HepG2 (cell line): Measurements from ENCODE around the gene MBD2. TPM values are rescaled to one million over a fixed set of nuclear protein-coding genes. Genes with fewer than 3 reads are reported as not detected.

Experiments used
- ATAC-seq: fragments of 200-7000 bp; cut with Tn5 transposase; 3 replicates; pipeline ENCODE4 v1.9.1; 2020; ENCODE audit warnings: mild to moderate bottlenecking, moderate library complexity
- BruUV-seq: library from RNA; stranded (reverse); fragments of 400-500 nt; replicated peaks from 2 replicates; lab custom pipeline; 2021; lab: Mats Ljungman, UMichigan
- CTCF ChIA-PET: fragments of 300-600 bp; formaldehyde crosslinking; extraction: SDS; loops from one replicate; lab custom pipeline; 2021; ENCODE audit warnings: low total read pairs, inconsistent platforms, low intra/inter-chr PET ratio; lab: Yijun Ruan, JAX
- POLR2A ChIA-PET: fragments of 350-600 bp; sonication (Branson Sonifier 250); formaldehyde crosslinking; loops from one replicate; lab custom pipeline; 2020; ENCODE audit warnings: antibody characterized with exemption, inconsistent platforms; lab: Yijun Ruan, JAX
- DNase-seq: peaks from one replicate; pipeline ENCODE4 v3.0.0-alpha.2; 2015; ENCODE audit warnings: low spot score
- FAIRE-seq: peaks from 3 replicates; lab custom pipeline; 2011; peaks lifted over from hg19 to GRCh38; lab: Jason Lieb, UNC
- H2AFZ ChIP-seq: one replicate; pipeline ENCODE4 v1.6.1; 2011; ENCODE audit warnings: low read length, inconsistent platforms
- H3K27ac ChIP-seq: fragments of 300-600 bp; 3 replicates; pipeline ENCODE4 v1.8.0; 2011; ENCODE audit warnings: mixed run types, mild to moderate bottlenecking, mixed read lengths, low read length, inconsistent platforms; ENCODE audit not compliant: insufficient read depth; ENCODE audit errors: extremely low read length
- H3K27me3 ChIP-seq, 2 experiments: fragments of 200-600 bp in 1 of 2; 2 replicates in 1 of 2; 3 replicates in 1 of 2; pipeline versions ENCODE4 v1.6.0 to v1.8.0; 2011; ENCODE audit warnings: low read length in 2 of 2, mild to moderate bottlenecking in 2 of 2, moderate library complexity in 2 of 2, inconsistent platforms in 1 of 2; ENCODE audit not compliant: insufficient read depth in 2 of 2, control insufficient read depth in 1 of 2
- H3K36me3 ChIP-seq, 2 experiments: fragments of 200-600 bp in 1 of 2; replicated peaks in 1 of 2; 2 replicates in 1 of 2; 3 replicates in 1 of 2; pipeline versions ENCODE4 v1.5.1 to v1.8.0; 2011; ENCODE audit warnings: low read length in 2 of 2, inconsistent platforms in 1 of 2; ENCODE audit not compliant: insufficient read depth in 2 of 2, control insufficient read depth in 1 of 2
- H3K4me1 ChIP-seq: 2 replicates; pipeline ENCODE4 v1.5.1; 2012; ENCODE audit warnings: low read length, inconsistent platforms; ENCODE audit not compliant: insufficient read depth
- H3K4me2 ChIP-seq: 2 replicates; pipeline ENCODE4 v1.6.0; 2011; ENCODE audit warnings: low read depth, low read length, inconsistent platforms
- H3K4me3 ChIP-seq, 3 experiments: fragments of 200-600 bp in 1 of 3; sonication (generic), shearing (Covaris generic) in 1 of 3; replicated peaks in 1 of 3; 2 replicates each; pipeline ENCODE4 v1.5.1; 2011 to 2016; ENCODE audit warnings: low read length in 3 of 3, inconsistent platforms in 2 of 3, low read depth in 2 of 3, mild to moderate bottlenecking in 2 of 3, control low read depth in 1 of 3, mixed read lengths in 1 of 3; ENCODE audit not compliant: insufficient read depth in 1 of 3
- H3K79me2 ChIP-seq: one replicate; pipeline ENCODE4 v1.6.1; 2011; ENCODE audit warnings: low read length, inconsistent platforms; ENCODE audit not compliant: insufficient read depth
- H3K9ac ChIP-seq: 2 replicates; pipeline ENCODE4 v1.6.0; 2011; ENCODE audit warnings: mild to moderate bottlenecking, low read depth, low read length, inconsistent platforms; ENCODE audit not compliant: insufficient read depth
- H3K9me3 ChIP-seq: 2 replicates; pipeline ENCODE4 v1.5.1; 2012; ENCODE audit warnings: mild to moderate bottlenecking, low read length
- H4K20me1 ChIP-seq: 2 replicates; pipeline ENCODE4 v1.6.0; 2011; ENCODE audit warnings: inconsistent platforms, mild to moderate bottlenecking, low read length, moderate library complexity; ENCODE audit not compliant: insufficient read depth
- BORCS8-MEF2B ChIP-seq: sonication (generic); formaldehyde crosslinking; IDR thresholded peaks from 2 replicates; pipeline ENCODE4 v1.8.0; 2022; ENCODE audit warnings: mild to moderate bottlenecking, missing genetic modification reagents
- POLR2A ChIP-seq, 2 experiments: IDR thresholded peaks; 2 replicates each; pipeline ENCODE4 v1.6.1; 2011; ENCODE audit warnings: low read depth in 2 of 2, low read length in 2 of 2, mild to moderate bottlenecking in 1 of 2, moderate library complexity in 1 of 2; ENCODE audit not compliant: insufficient read depth in 1 of 2
- ZFAT ChIP-seq: sonication (generic); formaldehyde crosslinking; conservative IDR thresholded peaks from 2 replicates; pipeline ENCODE4 v1.8.1; 2023; ENCODE audit warnings: missing genetic modification reagents, inconsistent platforms
- ZNF282 ChIP-seq: fragments of 450-650 bp; IDR thresholded peaks from 2 replicates; pipeline ENCODE4 v1.6.1; 2018; ENCODE audit not compliant: partially characterized antibody
- ZNF431 ChIP-seq: sonication (generic); formaldehyde crosslinking; IDR thresholded peaks from 2 replicates; pipeline ENCODE4 v1.9.0; 2022; ENCODE audit warnings: missing genetic modification reagents, low read depth, mild to moderate bottlenecking, borderline replicate concordance
- ZNF543 ChIP-seq: sonication (generic); formaldehyde crosslinking; IDR thresholded peaks from 2 replicates; pipeline ENCODE4 v1.4.0; 2020; ENCODE audit warnings: mild to moderate bottlenecking, missing genetic modification reagents
- ZNF678 ChIP-seq: sonication (generic); formaldehyde crosslinking; IDR thresholded peaks from 2 replicates; pipeline ENCODE4 v1.4.0; 2020; ENCODE audit warnings: mild to moderate bottlenecking, missing genetic modification reagents
- ZNF772 ChIP-seq: sonication (generic); formaldehyde crosslinking; IDR thresholded peaks from 2 replicates; pipeline ENCODE4 v1.5.0; 2020; ENCODE audit warnings: mild to moderate bottlenecking, missing genetic modification reagents
- WGBS: methylation state at CpG from one replicate; pipeline ENCODE4 v1.1.6; 2017; ENCODE audit warnings: low lambda C conversion rate; 5-methylcytosine and 5-hydroxymethylcytosine counted together
- in situ Hi-C: cut with HindIII; loops from 2 replicates; pipeline ENCODE4 v1.10.0; 2017; ENCODE audit warnings: low pct_unique_long_range_greater_than_20kb; ENCODE audit not compliant: extremely low pct_ligation_motif_present
- intact Hi-C: fragments of 100-400 bp; cut with micrococcal nuclease; formaldehyde crosslinking; loops from one replicate; pipeline ENCODE4 v1.10.0; 2022; ENCODE audit not compliant: unreplicated experiment
- polyA plus RNA-seq, 8 experiments: library from polyadenylated mRNA; depleted of rRNA in 3 of 8; stranded (reverse) in 7 of 8; unstranded in 1 of 8; fragments of >200 nt; fragmentation: Illumina TruSeq in 4 of 8; extraction: Trizol in 4 of 8; gene quantifications; 2 replicates each; pipeline versions ENCODE4 v1.2.1 to v1.2.3, GENCODE V29; 2011 to 2016; ENCODE audit warnings: low read depth in 4 of 8, missing spikeins in 1 of 8, mixed read lengths in 1 of 8; ENCODE audit not compliant: insufficient read depth in 1 of 8
- total RNA-seq, 5 experiments: library from RNA; depleted of rRNA; stranded (reverse); fragments of >200 nt; fragmentation: Illumina TruSeq; extraction: Trizol; gene quantifications; 2 replicates each; pipeline ENCODE4 v1.2.3, GENCODE V29; 2016; ENCODE audit warnings: low read depth in 1 of 5
- TF ChIP-seq, protein P1 (sequence below): IDR thresholded peaks from 2 replicates; pipeline ENCODE4 v1.6.1; 2012; ENCODE audit warnings: inconsistent platforms
- TF ChIP-seq, protein P2 (sequence below): sonication (generic); formaldehyde crosslinking; IDR thresholded peaks from 2 replicates; pipeline ENCODE4 v1.5.1; 2020; ENCODE audit warnings: mild to moderate bottlenecking, missing genetic modification reagents, borderline replicate concordance
- TF ChIP-seq, protein P3 (sequence below): sonication (generic); formaldehyde crosslinking; IDR thresholded peaks from 2 replicates; pipeline ENCODE4 v1.8.0; 2022; ENCODE audit warnings: mild to moderate bottlenecking, missing genetic modification reagents

MBD2 gene
- total and polyA plus RNA-seq, 2 of the 13 experiments (the other 11 are each of a cell fraction or from before 2014, with no cell fraction given), result 19.1 to 38.5 TPM

- TF ChIP-seq ZFAT (CRISPR knock-in tag), result no peak
- no peak for TF ChIP-seq ZNF772 (CRISPR knock-in tag)
- TF ChIP-seq ZNF543 (CRISPR knock-in tag), result no peak
- TF ChIP-seq, all 625 proteins: peak for 5
Measured at GRCh38 chr18:54251606-54252390, 27.3 kb upstream of the MBD2 start (continued).

DNA sequence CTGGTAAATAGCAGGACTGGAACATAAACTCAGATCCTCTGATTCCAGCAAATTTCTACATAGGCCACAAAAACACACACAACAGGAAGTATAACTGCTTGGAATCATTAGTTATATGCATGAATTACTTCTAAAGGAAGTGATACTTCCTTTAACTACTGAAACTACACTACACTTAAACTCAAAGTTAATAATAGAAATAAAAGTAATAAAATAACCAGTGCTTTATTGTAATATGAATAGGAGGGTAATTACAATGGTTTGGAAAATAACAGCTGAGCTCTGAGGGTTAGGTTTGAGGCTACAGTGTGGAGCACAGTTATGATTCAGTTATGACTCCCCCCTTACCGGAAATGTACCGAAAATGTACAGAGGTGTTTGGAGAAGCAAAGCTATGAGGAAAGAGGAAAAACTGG lies 26.4 kb upstream of the MBD2 start:
- DNase-seq, result no peak
- H2AFZ ChIP-seq, result no peak overlapping the region
- FAIRE-seq, result no peak
- H3K4me3 ChIP-seq, result no peak overlapping the region
- no peaks in the 10 kb centered on the region for H3K36me3 ChIP-seq
- in situ Hi-C loops, result no loop called here
- no peak overlapping the region for H3K9ac ChIP-seq
- H3K4me2 ChIP-seq, result no peak overlapping the region
- no peaks in the 10 kb centered on the region for H3K9me3 ChIP-seq
- no peak for ATAC-seq
- 100% methylated on average over 2 of the region's 2 CpGs for WGBS
- H3K79me2 ChIP-seq, result no peaks in the 10 kb centered on the region
- intact Hi-C loops, result no loop called here
- CTCF ChIA-PET, result no interaction called here
- TF ChIP-seq ZNF282 (no peak), BORCS8-MEF2B (CRISPR knock-in tag) (no peak), ZNF678 (no peak), ZNF431 (CRISPR knock-in tag) (no peak), POLR2A (IDR thresholded peaks at IDR 0.05; ENCODE audit: insufficient read depth in 1 of 2, low read depth in 2 of 2, low read length in 2 of 2) (no peak)
- TF ChIP-seq, protein P1, sequence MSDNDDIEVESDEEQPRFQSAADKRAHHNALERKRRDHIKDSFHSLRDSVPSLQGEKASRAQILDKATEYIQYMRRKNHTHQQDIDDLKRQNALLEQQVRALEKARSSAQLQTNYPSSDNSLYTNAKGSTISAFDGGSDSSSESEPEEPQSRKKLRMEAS, result no peak
- TF ChIP-seq, protein P2, sequence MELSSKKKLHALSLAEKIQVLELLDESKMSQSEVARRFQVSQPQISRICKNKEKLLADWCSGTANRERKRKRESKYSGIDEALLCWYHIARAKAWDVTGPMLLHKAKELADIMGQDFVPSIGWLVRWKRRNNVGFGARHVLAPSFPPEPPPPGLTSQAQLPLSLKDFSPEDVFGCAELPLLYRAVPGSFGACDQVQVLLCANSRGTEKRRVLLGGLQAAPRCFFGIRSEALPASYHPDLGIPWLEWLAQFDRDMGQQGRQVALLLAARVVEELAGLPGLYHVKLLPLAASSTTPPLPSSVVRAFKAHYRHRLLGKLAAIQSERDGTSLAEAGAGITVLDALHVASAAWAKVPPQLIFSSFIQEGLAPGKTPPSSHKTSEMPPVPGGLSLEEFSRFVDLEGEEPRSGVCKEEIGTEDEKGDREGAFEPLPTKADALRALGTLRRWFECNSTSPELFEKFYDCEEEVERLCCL, result no peak
- TF ChIP-seq, protein P3, sequence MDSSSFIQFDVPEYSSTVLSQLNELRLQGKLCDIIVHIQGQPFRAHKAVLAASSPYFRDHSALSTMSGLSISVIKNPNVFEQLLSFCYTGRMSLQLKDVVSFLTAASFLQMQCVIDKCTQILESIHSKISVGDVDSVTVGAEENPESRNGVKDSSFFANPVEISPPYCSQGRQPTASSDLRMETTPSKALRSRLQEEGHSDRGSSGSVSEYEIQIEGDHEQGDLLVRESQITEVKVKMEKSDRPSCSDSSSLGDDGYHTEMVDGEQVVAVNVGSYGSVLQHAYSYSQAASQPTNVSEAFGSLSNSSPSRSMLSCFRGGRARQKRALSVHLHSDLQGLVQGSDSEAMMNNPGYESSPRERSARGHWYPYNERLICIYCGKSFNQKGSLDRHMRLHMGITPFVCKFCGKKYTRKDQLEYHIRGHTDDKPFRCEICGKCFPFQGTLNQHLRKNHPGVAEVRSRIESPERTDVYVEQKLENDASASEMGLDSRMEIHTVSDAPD (CRISPR knock-in tag), result no peak
- H3K27ac ChIP-seq, result no peak overlapping the region
- BruUV-seq, result no TSS peak
- POLR2A ChIA-PET, result no interaction called here
- H3K4me1 ChIP-seq, result peaks cover 72% of the 10 kb centered on the region
- H4K20me1 ChIP-seq, result no peaks in the 10 kb centered on the region
- no peaks in the 10 kb centered on the region; a peak in 1 of 5 replicates for H3K27me3 ChIP-seq
